Endothelial cell of umbilical vein (primary cell): Measurements from ENCODE around the gene CDH22. TPM values are rescaled to one million over a fixed set of nuclear protein-coding genes. Genes with fewer than 3 reads are reported as not detected.

ENCODE experiments used
- BruUV-seq: library from RNA; stranded (reverse); fragments of 400-500 nt; replicated peaks from 2 replicates; lab custom pipeline; 2021; lab: Mats Ljungman, UMichigan
- CTCF ChIA-PET: fragments of 300-600, 350-600 bp; sonication (Branson Sonifier 250); formaldehyde crosslinking; loops from one replicate; lab custom pipeline; 2021; ENCODE audit warnings: antibody characterized with exemption, inconsistent platforms; lab: Charles Lee
- POLR2A ChIA-PET: fragments of 300-600, 350-600 bp; sonication (Branson Sonifier 250); formaldehyde crosslinking; loops from one replicate; lab custom pipeline; 2021; ENCODE audit warnings: antibody characterized with exemption, inconsistent platforms; lab: Charles Lee
- DNase-seq: peaks from one replicate; pipeline ENCODE4 v3.0.0-alpha.2; 2011; ENCODE audit warnings: low read depth, low spot score
- FAIRE-seq: peaks from 2 replicates; lab custom pipeline; 2011; peaks lifted over from hg19 to GRCh38; lab: Jason Lieb, UNC
- H2AFZ ChIP-seq: 2 replicates; pipeline ENCODE4 v1.6.0; 2012; ENCODE audit warnings: low read depth, low read length, control low read depth, inconsistent platforms
- H3K27ac ChIP-seq: 2 replicates; pipeline ENCODE4 v1.5.1; 2011; ENCODE audit warnings: low read depth, mild to moderate bottlenecking, control low read depth, low read length, moderate library complexity; ENCODE audit not compliant: insufficient read depth
- H3K27me3 ChIP-seq, 2 experiments: 2 replicates each; pipeline versions ENCODE4 v1.6.0 to v1.6.1; 2011; ENCODE audit warnings: low read length in 2 of 2, mixed read lengths in 1 of 2; ENCODE audit not compliant: control insufficient read depth in 2 of 2, insufficient read depth in 2 of 2
- H3K36me3 ChIP-seq, 2 experiments: 2 replicates in 1 of 2; 3 replicates in 1 of 2; pipeline ENCODE4 v1.5.1; 2011; ENCODE audit warnings: low read length in 2 of 2, mild to moderate bottlenecking in 1 of 2, moderate library complexity in 1 of 2; ENCODE audit not compliant: control insufficient read depth in 2 of 2, insufficient read depth in 2 of 2; ENCODE audit errors: extremely low read depth in 1 of 2
- H3K4me1 ChIP-seq: 3 replicates; pipeline ENCODE4 v1.5.1; 2011; ENCODE audit warnings: mild to moderate bottlenecking, low read length; ENCODE audit not compliant: control insufficient read depth, insufficient read depth; ENCODE audit errors: extremely low read depth
- H3K4me2 ChIP-seq: 2 replicates; pipeline ENCODE4 v1.6.1; 2011; ENCODE audit warnings: low read length, control low read depth, mixed read lengths; ENCODE audit not compliant: insufficient read depth
- H3K4me3 ChIP-seq, 3 experiments: fragments of 200-600 bp in 1 of 3; sonication (generic), shearing (Covaris generic) in 1 of 3; replicated peaks in 1 of 3; 2 replicates each; pipeline ENCODE4 v1.5.1; 2011 to 2016; ENCODE audit warnings: control low read depth in 3 of 3, low read length in 3 of 3, mild to moderate bottlenecking in 2 of 3, inconsistent platforms in 1 of 3, low read depth in 1 of 3, moderate library complexity in 1 of 3; ENCODE audit not compliant: insufficient read depth in 1 of 3
- H3K79me2 ChIP-seq: 2 replicates; pipeline ENCODE4 v1.6.0; 2012; ENCODE audit warnings: low read length, inconsistent platforms; ENCODE audit not compliant: control insufficient read depth, insufficient read depth
- H3K9ac ChIP-seq: replicated peaks from 2 replicates; pipeline ENCODE3; 2011; ENCODE audit warnings: low read length, control low read depth; ENCODE audit not compliant: insufficient read depth; ENCODE audit errors: extremely low read depth
- H3K9me1 ChIP-seq: replicated peaks from 3 replicates; pipeline ENCODE4 v1.6.0; 2011; ENCODE audit warnings: mild to moderate bottlenecking, low read length; ENCODE audit not compliant: control insufficient read depth, insufficient read depth; ENCODE audit errors: extremely low read depth
- H3K9me3 ChIP-seq: replicated peaks from 2 replicates; pipeline ENCODE4 v1.5.1; 2012; ENCODE audit warnings: low read length, inconsistent platforms; ENCODE audit not compliant: control insufficient read depth, insufficient read depth
- H4K20me1 ChIP-seq: replicated peaks from 2 replicates; pipeline ENCODE3; 2011; ENCODE audit warnings: mild to moderate bottlenecking, low read length; ENCODE audit not compliant: control insufficient read depth, insufficient read depth; ENCODE audit errors: extremely low read depth
- EZH2 ChIP-seq: IDR thresholded peaks from 2 replicates; pipeline ENCODE4 v1.6.1; 2012; ENCODE audit warnings: borderline replicate concordance, low read depth, mild to moderate bottlenecking, moderate library complexity, low read length, inconsistent platforms; ENCODE audit not compliant: severe bottlenecking
- FOS ChIP-seq: IDR thresholded peaks from 2 replicates; pipeline ENCODE4 v1.6.1; 2011; ENCODE audit warnings: mild to moderate bottlenecking, low read length, moderate library complexity, borderline replicate concordance; ENCODE audit not compliant: insufficient read depth
- GATA2 ChIP-seq: IDR thresholded peaks from 2 replicates; pipeline ENCODE4 v1.7.0; 2011; ENCODE audit warnings: low read depth, mild to moderate bottlenecking, moderate library complexity, mixed read lengths, low read length; ENCODE audit not compliant: insufficient read length, insufficient read depth
- JUN ChIP-seq: IDR thresholded peaks from 2 replicates; pipeline ENCODE4 v1.6.1; 2011; ENCODE audit warnings: borderline replicate concordance, low read depth; ENCODE audit not compliant: insufficient read length, insufficient read depth
- MYC ChIP-seq: IDR thresholded peaks from one replicate; pipeline ENCODE4 v1.6.1; 2011; ENCODE audit warnings: mild to moderate bottlenecking, low read depth, low read length
- POLR2A ChIP-seq: IDR thresholded peaks from 2 replicates; pipeline ENCODE4 v1.6.1; 2012; ENCODE audit warnings: low read depth, mild to moderate bottlenecking, control low read depth, low read length
- POLR2AphosphoS5 ChIP-seq: IDR thresholded peaks from 2 replicates; pipeline ENCODE4 v1.6.1; 2012; ENCODE audit warnings: low read depth, mild to moderate bottlenecking, control low read depth, low read length, moderate library complexity; ENCODE audit not compliant: insufficient read depth
- dilution Hi-C: fragments of 300-500 bp; cut with MboI; formaldehyde crosslinking; loops from one replicate; pipeline ENCODE4 v1.15.0; 2019; ENCODE audit warnings: low sequenced_read_pairs; ENCODE audit not compliant: extremely low pct_ligation_motif_present
- intact Hi-C: fragments of 100-400 bp; cut with micrococcal nuclease; formaldehyde crosslinking; loops from one replicate; pipeline ENCODE4 v1.10.0; 2022
- polyA plus RNA-seq, 4 experiments: library from polyadenylated mRNA; depleted of rRNA in 3 of 4; stranded (reverse) in 3 of 4; unstranded in 1 of 4; fragments of >200 nt; gene quantifications; 2 replicates each; pipeline versions ENCODE4 v1.2.1 to v1.2.3, GENCODE V29; 2011 to 2012; ENCODE audit warnings: missing spikeins in 1 of 4
- total RNA-seq: library from RNA; stranded (reverse); gene quantifications from 2 replicates; pipeline ENCODE4 v1.2.3, GENCODE V29; 2021
- TF ChIP-seq, protein P1 (sequence below): IDR thresholded peaks from 2 replicates; pipeline ENCODE4 v1.6.1; 2011; ENCODE audit not compliant: insufficient read depth, insufficient read length
- TF ChIP-seq, protein P2 (sequence below), 2 donors: IDR thresholded peaks; 1 replicate in 1 of 2; 2 replicates in 1 of 2; pipeline ENCODE4 v1.5.1; 2011; ENCODE audit warnings: low read length in 2 of 2, mild to moderate bottlenecking in 2 of 2, moderate library complexity in 2 of 2, control low read depth in 1 of 2, inconsistent platforms in 1 of 2, low read depth in 1 of 2; ENCODE audit not compliant: insufficient read depth in 1 of 2; ENCODE audit errors: extremely low read depth in 1 of 2

The CDH22 gene
- total and polyA plus RNA-seq, 2 donors (not counting 3 experiments of a cell fraction or from before 2014, with no cell fraction given): not detected

DNA sequence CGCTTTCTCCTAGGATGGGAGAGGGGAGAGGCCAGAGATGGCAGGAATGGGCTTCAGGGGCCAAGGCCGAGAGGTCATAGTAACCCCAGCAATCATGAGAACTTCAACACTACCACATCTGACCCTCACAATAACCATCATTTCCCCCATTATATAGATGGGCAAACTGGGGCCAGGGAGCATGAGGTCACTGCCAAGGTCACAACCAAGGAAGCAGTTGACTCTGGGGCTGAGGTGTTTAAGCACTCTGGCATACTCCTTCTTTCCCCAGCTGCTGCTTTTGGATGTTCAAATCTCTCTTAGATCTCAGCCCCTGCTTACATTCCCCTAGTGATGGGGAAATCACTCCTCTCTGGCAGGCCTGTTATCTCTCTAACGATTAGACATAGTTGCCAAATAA lies 39.6 kb downstream of the CDH22 start:
- no TSS peak for BruUV-seq
- Histone ChIP-seq H3K36me3 (no peaks in the 10 kb centered on the region), H3K9me3 (no peaks in the 10 kb centered on the region), H3K27me3 (no peaks in the 10 kb centered on the region), H3K27ac (no peak overlapping the region), H3K79me2 (no peaks in the 10 kb centered on the region), H3K4me2 (no peak overlapping the region), H3K4me3 (no peak overlapping the region), H3K9ac (no peak overlapping the region), H4K20me1 (no peaks in the 10 kb centered on the region), H3K9me1 (no peaks in the 10 kb centered on the region), H2AFZ (no peak overlapping the region), H3K4me1 (no peaks in the 10 kb centered on the region)
- intact Hi-C loops: no loop called here
- FAIRE-seq (no peak), DNase-seq (no peak)
- ChIA-PET POLR2A (no interaction called here), CTCF (no interaction called here)
- no peak for TF ChIP-seq POLR2A
- TF ChIP-seq, protein P1, sequence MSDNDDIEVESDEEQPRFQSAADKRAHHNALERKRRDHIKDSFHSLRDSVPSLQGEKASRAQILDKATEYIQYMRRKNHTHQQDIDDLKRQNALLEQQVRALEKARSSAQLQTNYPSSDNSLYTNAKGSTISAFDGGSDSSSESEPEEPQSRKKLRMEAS: no peak
- TF ChIP-seq MYC: no peak
- no peak for TF ChIP-seq GATA2
- TF ChIP-seq JUN: no peak
- TF ChIP-seq FOS: no peak
- TF ChIP-seq, protein P2, sequence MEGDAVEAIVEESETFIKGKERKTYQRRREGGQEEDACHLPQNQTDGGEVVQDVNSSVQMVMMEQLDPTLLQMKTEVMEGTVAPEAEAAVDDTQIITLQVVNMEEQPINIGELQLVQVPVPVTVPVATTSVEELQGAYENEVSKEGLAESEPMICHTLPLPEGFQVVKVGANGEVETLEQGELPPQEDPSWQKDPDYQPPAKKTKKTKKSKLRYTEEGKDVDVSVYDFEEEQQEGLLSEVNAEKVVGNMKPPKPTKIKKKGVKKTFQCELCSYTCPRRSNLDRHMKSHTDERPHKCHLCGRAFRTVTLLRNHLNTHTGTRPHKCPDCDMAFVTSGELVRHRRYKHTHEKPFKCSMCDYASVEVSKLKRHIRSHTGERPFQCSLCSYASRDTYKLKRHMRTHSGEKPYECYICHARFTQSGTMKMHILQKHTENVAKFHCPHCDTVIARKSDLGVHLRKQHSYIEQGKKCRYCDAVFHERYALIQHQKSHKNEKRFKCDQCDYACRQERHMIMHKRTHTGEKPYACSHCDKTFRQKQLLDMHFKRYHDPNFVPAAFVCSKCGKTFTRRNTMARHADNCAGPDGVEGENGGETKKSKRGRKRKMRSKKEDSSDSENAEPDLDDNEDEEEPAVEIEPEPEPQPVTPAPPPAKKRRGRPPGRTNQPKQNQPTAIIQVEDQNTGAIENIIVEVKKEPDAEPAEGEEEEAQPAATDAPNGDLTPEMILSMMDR (IDR thresholded peaks at IDR 0.05; ENCODE audit: extremely low read depth in 1 of 2, insufficient read depth in 1 of 2, low read depth in 1 of 2, low read length in 2 of 2): no peak
- no peak for TF ChIP-seq EZH2
- no peak for TF ChIP-seq POLR2AphosphoS5
- dilution Hi-C loops: no loop called here
